A172 (cell line): ENCODE results near the gene PCBP3. TPM values are rescaled to one million over a fixed set of nuclear protein-coding genes. Genes with fewer than 3 reads are reported as not detected.

Source experiments
- DNase-seq: peaks from one replicate; pipeline ENCODE4 v3.0.0-alpha.2; 2015; ENCODE audit warnings: low spot score
- total RNA-seq: library from RNA; depleted of rRNA; stranded (reverse); fragments of >200 nt; shearing (Covaris generic); gene quantifications from 2 replicates; pipeline ENCODE4 v1.2.3, GENCODE V29; 2014

PCBP3 gene
- total RNA-seq, 1 experiment from 2014 or later = not detected

- no peak for DNase-seq
Measured at GRCh38 chr21:45908536-45909237, 265.2 kb downstream of the PCBP3 start.

GRCh38 chr21:45909238-45909988 is 265.9 kb downstream of the PCBP3 start:
- no peak for DNase-seq

GRCh38 chr21:45910155-45910547 is 266.6 kb downstream of the PCBP3 start:
- no peak for DNase-seq

GRCh38 chr21:45910548-45911221 is 267.2 kb downstream of the PCBP3 start:
- DNase-seq = no peak

GRCh38 chr21:45911806-45912325 is 268.3 kb downstream of the PCBP3 start:
- no peak for DNase-seq

GRCh38 chr21:45912611-45913417 is 269.3 kb downstream of the PCBP3 start:
- no peak for DNase-seq

- DNase-seq = no peak
Measured at GRCh38 chr21:45913418-45913765, 269.9 kb downstream of the PCBP3 start.

- DNase-seq = no peak
Measured at GRCh38 chr21:45913886-45914285, 270.4 kb downstream of the PCBP3 start.

- no peak for DNase-seq
Measured at GRCh38 chr21:45914321-45914845, 270.9 kb downstream of the PCBP3 start.

GRCh38 chr21:45916011-45916840 is 272.7 kb downstream of the PCBP3 start:
- no peak for DNase-seq

GRCh38 chr21:45917241-45917640 is 273.7 kb downstream of the PCBP3 start:
- DNase-seq = no peak

- DNase-seq = no peak
Measured at GRCh38 chr21:45918011-45918410, 274.5 kb downstream of the PCBP3 start.

GRCh38 chr21:45918835-45919447 is 275.4 kb downstream of the PCBP3 start:
- DNase-seq = no peak

GRCh38 chr21:45919593-45919992 is 276.1 kb downstream of the PCBP3 start:
- no peak for DNase-seq

GRCh38 chr21:45920824-45921600 is 277.5 kb downstream of the PCBP3 start:
- no peak for DNase-seq

- no peak for DNase-seq
Measured at GRCh38 chr21:45921917-45922316, 278.4 kb downstream of the PCBP3 start.

GRCh38 chr21:45922648-45923047 is 279.1 kb downstream of the PCBP3 start:
- DNase-seq = no peak

- peak; percentile 46 for DNase-seq
Measured at GRCh38 chr21:45923146-45923545, 279.6 kb downstream of the PCBP3 start.

- no peak for DNase-seq
Measured at GRCh38 chr21:45926281-45926680, 282.8 kb downstream of the PCBP3 start.
